ENCODE results near the gene GPR39. TPM values are rescaled to one million over a fixed set of nuclear protein-coding genes. Genes with fewer than 3 reads are reported as not detected.
A peak's percentile ranks its signal among the peaks of the same experiment; 100 is the strongest.

GPR39 gene
- total RNA-seq, 1 experiment from 2014 or later: 0.50 TPM

DNA sequence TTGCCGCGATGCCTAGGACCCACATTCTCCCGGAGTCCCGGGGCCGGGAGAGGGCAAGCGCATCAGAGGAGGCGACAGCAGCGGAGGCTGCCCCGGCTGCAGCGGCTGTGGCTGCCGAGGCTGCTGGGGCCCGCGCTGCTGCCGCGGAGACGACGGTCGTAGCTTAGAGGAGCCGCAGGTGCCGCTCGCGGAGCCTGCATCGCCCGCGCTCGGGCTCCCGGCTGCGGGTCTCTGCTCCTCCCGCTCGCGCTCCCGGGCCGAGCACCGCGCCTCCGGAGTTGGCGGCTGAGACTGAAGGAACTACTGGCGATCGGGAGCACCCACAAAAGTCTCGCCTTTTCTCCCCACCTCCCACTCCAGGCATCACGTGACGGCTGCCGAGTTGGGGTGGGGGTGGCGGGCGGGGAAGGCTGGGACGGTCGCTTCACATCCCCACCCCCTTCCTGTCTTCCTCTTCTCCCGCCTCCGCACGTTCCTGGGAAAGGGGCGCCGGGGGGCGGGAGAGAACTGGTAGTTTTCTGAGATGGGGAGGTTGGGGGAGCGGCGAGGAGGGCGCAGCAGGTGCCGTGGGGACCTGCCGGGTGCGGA is 253.4 kb downstream of the GPR39 start, which contains the start of gene LYPD1:
Gene LYPD1, minus strand, starts transcription at position 298 of the 588 bp plus-strand sequence. Its CDS starts 273 bp downstream, at position 25.
- H3K27me3 ChIP-seq (ENCODE audit: insufficient read depth, low read length): peaks cover 23% of the 10 kb centered on the region; the same call in 1 of the 2 replicates
- H2BK12ac ChIP-seq (ENCODE audit: insufficient read length, low read depth, low read length): no peak within 1 kb of the TSS
- H3K36me3 Mint-ChIP-seq (ENCODE audit: insufficient read depth in 1 of 3, low read depth in 3 of 3): no peaks in the 10 kb centered on the region; a peak in 1 of 7 replicates
- H3K9me3 ChIP-seq (ENCODE audit: control insufficient read depth, low read depth, low read length): no peaks in the 10 kb centered on the region
- no peak within 1 kb of the TSS for H2AFZ ChIP-seq (ENCODE audit: low read length)
- no peak within 1 kb of the TSS for H4K91ac ChIP-seq (ENCODE audit: insufficient read length, low read depth, low read length)
- no peak within 1 kb of the TSS for H2BK120ac ChIP-seq (ENCODE audit: low read depth, low read length, poor library complexity, severe bottlenecking)
- no peak within 1 kb of the TSS for H2BK20ac ChIP-seq (ENCODE audit: low read depth, low read length, poor library complexity, severe bottlenecking)
- TF ChIP-seq CTCF (conservative IDR thresholded peaks at IDR 0.05): no peak
- H3K9me3 Mint-ChIP-seq: peaks cover 0 to 2% of the 10 kb centered on the region in 2 experiments; a peak in 2 of 5 replicates
- no peak within 1 kb of the TSS; the same call in 1 of the 2 replicates for H3K14ac ChIP-seq (ENCODE audit: insufficient read depth, low read length)
- H3K27me3 Mint-ChIP-seq (ENCODE audit: low read depth): peaks cover 75% of the 10 kb centered on the region
- peaks cover 30% of the 10 kb centered on the region for H3K23me2 ChIP-seq (ENCODE audit: insufficient read length, low read depth, low read length, poor library complexity, severe bottlenecking)
- no peaks in the 10 kb centered on the region for H3K79me1 ChIP-seq (ENCODE audit: insufficient read depth, low read depth, low read length, poor library complexity, severe bottlenecking)
- no peak within 1 kb of the TSS for H4K8ac ChIP-seq (replicated peaks; ENCODE audit: insufficient read length, low read depth, low read length)
- no peaks in the 10 kb centered on the region for H4K20me1 ChIP-seq (ENCODE audit: control insufficient read depth, insufficient read depth, insufficient read length)
- peak within 1 kb of the TSS; percentile 87 for H3K4me2 ChIP-seq (ENCODE audit: insufficient read depth, insufficient read length, low read length)
- H2AK5ac ChIP-seq (ENCODE audit: insufficient read length, low read length): no peak within 1 kb of the TSS
- H3K4ac ChIP-seq (ENCODE audit: low read depth, low read length): no peak within 1 kb of the TSS
- H3K23ac ChIP-seq (ENCODE audit: insufficient read length, low read depth, low read length): no peak within 1 kb of the TSS
- no peak within 1 kb of the TSS for H3K18ac ChIP-seq (ENCODE audit: insufficient read length, low read depth, low read length)
- H3K56ac ChIP-seq (ENCODE audit: insufficient read length, low read depth, low read length): no peak within 1 kb of the TSS
- peak; percentile 66 for DNase-seq
- H2BK15ac ChIP-seq (ENCODE audit: low read depth, low read length): no peak within 1 kb of the TSS
- no peaks in the 10 kb centered on the region for H3K4me1 ChIP-seq (ENCODE audit: insufficient read depth, low read length)
- no CpG with 5 or more reads among the region's 59 CpGs for WGBS (ENCODE audit: extremely low coverage, insufficient read length, low lambda C conversion rate)
- H3K27ac Mint-ChIP-seq: peak within 1 kb of the TSS in 1 of 3 experiments; percentile 95; a peak in 1 of 7 replicates
- no peak within 1 kb of the TSS for H2BK5ac ChIP-seq (ENCODE audit: insufficient read length, low read length)
- no peak within 1 kb of the TSS for H4K5ac ChIP-seq (ENCODE audit: insufficient read length, low read depth, low read length)
- H3K9ac ChIP-seq (ENCODE audit: extremely low read depth, insufficient read length, low read length): no peak within 1 kb of the TSS
- no peaks in the 10 kb centered on the region for H3K79me2 ChIP-seq (ENCODE audit: insufficient read depth, low read length)
- peak within 1 kb of the TSS; percentile 77 to 93 for H3K4me3 Mint-ChIP-seq
- H3K27ac ChIP-seq (ENCODE audit: insufficient read length, low read depth, low read length): no peak within 1 kb of the TSS
- H3T11ph ChIP-seq (ENCODE audit: low read length): no peak within 1 kb of the TSS
- H3K4me1 Mint-ChIP-seq: peaks cover 15 to 16% of the 10 kb centered on the region in 2 experiments

Data from H9 (cell line).